GM06990 (cell line): Measurements from ENCODE around the gene HTR2A.

Experiments used
- DNase-seq: peaks from one replicate; pipeline ENCODE4 v3.0.0-alpha.2; 2011; ENCODE audit not compliant: insufficient read length; ENCODE audit errors: extremely low read depth
- H3K27me3 ChIP-seq: replicated peaks from 2 replicates; pipeline ENCODE4 v1.6.0; 2011; ENCODE audit warnings: low read length; ENCODE audit not compliant: control insufficient read depth, insufficient read depth
- H3K36me3 ChIP-seq: 2 replicates; pipeline ENCODE4 v1.5.1; 2011; ENCODE audit warnings: low read length; ENCODE audit not compliant: control insufficient read depth, insufficient read depth
- H3K4me3 ChIP-seq: replicated peaks from 2 replicates; pipeline ENCODE4 v1.5.1; 2011; ENCODE audit warnings: low read depth, mild to moderate bottlenecking, control low read depth, low read length
- CTCF ChIP-seq: IDR thresholded peaks from 2 replicates; pipeline ENCODE4 v1.5.1; 2011; ENCODE audit warnings: low read length, control low read depth, mild to moderate bottlenecking, inconsistent platforms; ENCODE audit not compliant: insufficient read depth, poor library complexity, severe bottlenecking

HTR2A gene

GRCh38 chr13:46860722-46861121 is 36.1 kb downstream of the HTR2A start:
- no peaks in the 10 kb centered on the region for H3K36me3 ChIP-seq
- no peaks in the 10 kb centered on the region for H3K27me3 ChIP-seq
- DNase-seq = no peak
- no peak for TF ChIP-seq CTCF
- H3K4me3 ChIP-seq = no peak overlapping the region

GRCh38 chr13:46858776-46859175 is 38.1 kb downstream of the HTR2A start:
- Histone ChIP-seq H3K27me3 (no peaks in the 10 kb centered on the region), H3K36me3 (no peaks in the 10 kb centered on the region), H3K4me3 (no peak overlapping the region)
- TF ChIP-seq CTCF = no peak
- no peak for DNase-seq

GRCh38 chr13:46858163-46858562 is 38.7 kb downstream of the HTR2A start:
- TF ChIP-seq CTCF = no peak
- DNase-seq = no peak
- Histone ChIP-seq H3K4me3 (no peak overlapping the region), H3K27me3 (no peaks in the 10 kb centered on the region), H3K36me3 (no peaks in the 10 kb centered on the region)

- TF ChIP-seq CTCF = no peak
- Histone ChIP-seq H3K36me3 (no peaks in the 10 kb centered on the region), H3K4me3 (no peak overlapping the region), H3K27me3 (no peaks in the 10 kb centered on the region)
- DNase-seq = no peak
Measured at GRCh38 chr13:46855664-46856063, 41.2 kb downstream of the HTR2A start.

GRCh38 chr13:46855166-46855565 is 41.7 kb downstream of the HTR2A start:
- Histone ChIP-seq H3K4me3 (no peak overlapping the region), H3K36me3 (no peaks in the 10 kb centered on the region), H3K27me3 (no peaks in the 10 kb centered on the region)
- DNase-seq = no peak
- TF ChIP-seq CTCF = no peak

GRCh38 chr13:46852168-46852567 is 44.7 kb downstream of the HTR2A start:
- TF ChIP-seq CTCF = no peak
- no peak for DNase-seq
- Histone ChIP-seq H3K36me3 (no peaks in the 10 kb centered on the region), H3K27me3 (no peaks in the 10 kb centered on the region), H3K4me3 (no peak overlapping the region)
